GOT3 (cell line): Measurements from ENCODE around the gene ZNF521.
"Not testable (repeated sequence)": the region's sequence is repeated elsewhere in the genome, so short reads cannot be mapped to it uniquely, and the experiment has no call there.

Experiments
- DNase-seq: peaks from one replicate; lab custom pipeline; 2025; ENCODE audit warnings: mixed read lengths; lab: John Stamatoyannopoulos, UW

Gene ZNF521

DNA sequence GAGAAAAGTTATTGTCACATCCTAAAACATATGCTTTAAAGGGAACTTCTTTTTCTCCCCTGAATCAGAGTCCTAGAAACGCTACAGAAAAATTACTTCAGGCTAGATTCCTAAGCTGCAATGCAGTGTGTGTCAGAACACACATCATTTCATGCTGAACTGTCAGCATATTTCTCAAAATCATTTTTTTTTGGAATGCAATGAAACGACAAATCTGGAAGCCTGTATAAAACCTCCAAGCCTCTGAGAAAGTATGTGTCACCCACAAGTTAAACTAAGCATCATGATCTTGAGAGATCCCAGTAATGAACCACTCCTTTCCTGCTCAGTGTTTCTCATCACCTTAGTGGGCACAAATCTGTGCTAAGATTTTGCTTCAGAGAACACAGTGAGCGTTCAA is 276.2 kb downstream of the ZNF521 start:
- DNase-seq, result no peak

DNA sequence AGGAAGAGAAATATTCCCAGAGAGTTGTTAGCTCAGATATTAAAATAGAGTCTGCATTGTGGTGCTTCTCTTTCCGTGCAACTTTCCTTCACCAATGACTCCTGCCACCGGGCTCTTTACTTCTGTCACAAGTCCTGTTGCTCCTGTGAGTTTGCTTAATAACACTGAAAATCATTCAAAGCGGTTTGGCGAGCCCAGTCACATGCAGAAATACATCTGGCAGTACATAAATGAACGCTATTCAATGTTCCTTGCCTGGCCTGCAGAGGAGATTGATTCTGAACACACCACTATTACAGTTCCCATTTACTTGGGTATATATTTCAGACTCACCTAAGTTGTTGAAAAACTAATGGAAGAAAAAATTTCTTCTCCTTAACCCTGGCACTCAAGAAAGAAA is 276.6 kb downstream of the ZNF521 start:
- DNase-seq, result no peak

DNA sequence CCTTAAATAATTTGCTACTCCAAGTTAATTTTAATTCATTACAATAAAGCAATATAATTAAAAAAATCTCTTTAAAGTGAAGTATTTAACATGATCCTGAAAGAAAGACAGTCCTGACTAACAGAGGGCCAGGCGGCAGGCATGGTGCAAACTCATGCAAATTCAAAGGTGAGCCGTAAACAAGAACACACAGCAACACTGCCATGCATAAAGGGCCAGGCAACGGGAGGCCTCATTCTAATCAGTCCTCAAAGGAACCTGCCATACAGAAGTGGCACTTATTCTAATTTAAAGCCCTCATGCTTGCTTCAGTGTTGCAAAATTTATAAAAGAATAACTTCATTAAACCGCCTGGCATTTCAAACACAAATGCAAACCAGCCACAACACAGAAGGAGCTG is 277.0 kb downstream of the ZNF521 start:
- no peak for DNase-seq

DNA sequence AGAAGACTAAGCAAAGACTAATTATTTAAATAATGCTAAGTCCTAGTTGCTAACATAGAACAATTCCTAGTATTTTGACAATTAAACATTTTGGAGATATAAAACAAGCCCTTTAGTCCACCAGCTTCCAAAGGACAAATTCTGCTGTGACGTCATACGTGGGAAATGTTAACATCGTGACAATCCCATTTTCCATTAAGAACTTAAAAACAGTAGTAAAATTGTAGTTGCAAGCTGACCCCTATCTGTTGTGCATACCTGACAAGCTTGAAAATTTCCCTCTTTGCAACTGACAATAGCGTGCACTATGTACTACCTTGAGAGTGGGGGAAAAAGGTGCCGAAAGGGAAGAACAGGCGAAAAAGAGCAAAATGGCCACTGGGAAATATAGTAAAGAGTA is 279.8 kb downstream of the ZNF521 start:
- no peak for DNase-seq

DNA sequence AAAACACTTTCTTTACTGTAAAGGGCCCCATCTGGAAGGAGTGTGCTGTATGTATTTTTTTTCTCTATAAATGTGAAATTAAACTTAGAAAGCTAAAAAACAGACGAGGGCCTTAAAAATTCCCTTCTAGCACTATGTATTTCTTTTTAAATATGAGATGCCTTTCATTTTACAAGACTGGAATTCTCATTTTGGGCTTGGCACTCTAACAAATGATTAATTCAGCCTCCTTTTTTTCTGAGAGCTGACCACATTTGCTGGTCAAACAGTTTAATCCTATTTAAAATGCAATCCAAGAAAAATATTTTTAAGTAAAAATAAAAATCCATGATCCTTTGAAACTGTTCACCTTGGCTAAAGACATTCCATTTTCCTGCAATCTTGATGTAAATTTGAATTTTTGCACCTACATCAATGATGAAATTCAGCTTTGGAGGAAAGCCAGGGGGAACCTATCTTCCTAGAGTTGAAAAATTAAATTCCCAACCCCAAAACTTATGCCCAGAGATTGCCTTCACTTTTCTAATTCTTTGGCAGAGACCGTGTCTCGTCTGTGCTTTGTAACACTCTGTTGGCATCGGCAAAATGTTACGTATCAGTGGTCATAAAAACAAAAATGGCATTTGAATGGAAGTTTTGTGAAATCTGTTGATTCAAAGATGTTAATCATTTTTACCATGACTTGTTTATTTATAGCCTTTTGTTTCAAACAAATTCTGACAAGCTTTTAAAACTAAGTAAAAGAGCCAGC is 284.5 kb downstream of the ZNF521 start:
- DNase-seq, result no peak

DNA sequence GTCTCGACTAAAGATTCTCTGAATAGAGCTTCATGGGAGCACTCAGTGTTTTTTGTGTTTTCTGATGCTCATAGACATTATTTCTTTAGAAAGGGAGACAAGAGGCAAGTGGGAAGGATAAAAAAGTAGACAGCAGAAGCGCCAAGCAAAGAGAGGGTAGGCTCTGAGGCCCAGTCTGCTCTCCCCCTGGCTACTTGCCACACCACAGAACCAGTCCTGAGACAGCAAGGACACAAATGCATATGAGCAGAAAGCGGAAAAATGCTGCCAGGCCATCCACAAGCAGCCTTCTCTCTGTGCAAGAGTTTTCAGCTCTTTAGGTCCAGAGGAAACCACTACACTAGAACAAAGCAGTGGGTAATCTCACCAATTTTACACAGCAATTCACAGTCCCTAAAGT is 285.4 kb downstream of the ZNF521 start:
- no peak for DNase-seq

DNA sequence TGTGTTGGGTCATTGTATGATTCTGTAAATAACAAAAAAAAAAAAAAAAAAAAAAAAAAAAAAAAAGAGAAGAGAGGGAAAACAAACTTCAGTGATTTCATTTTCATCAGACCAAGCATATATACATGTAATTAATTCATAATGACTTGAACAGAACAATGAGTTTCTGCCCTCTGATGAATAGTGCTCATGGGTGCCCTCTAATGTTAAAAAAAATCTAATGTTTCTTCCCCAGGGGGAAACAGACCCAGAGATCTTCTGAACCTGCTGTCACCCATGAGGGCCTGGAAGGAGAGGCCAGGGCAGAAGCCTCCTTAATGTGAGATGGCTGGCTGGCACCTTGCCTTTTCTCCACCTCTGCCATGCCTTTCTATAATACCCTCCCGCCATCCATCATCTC is 289.2 kb downstream of the ZNF521 start:
- DNase-seq, result no peak

DNA sequence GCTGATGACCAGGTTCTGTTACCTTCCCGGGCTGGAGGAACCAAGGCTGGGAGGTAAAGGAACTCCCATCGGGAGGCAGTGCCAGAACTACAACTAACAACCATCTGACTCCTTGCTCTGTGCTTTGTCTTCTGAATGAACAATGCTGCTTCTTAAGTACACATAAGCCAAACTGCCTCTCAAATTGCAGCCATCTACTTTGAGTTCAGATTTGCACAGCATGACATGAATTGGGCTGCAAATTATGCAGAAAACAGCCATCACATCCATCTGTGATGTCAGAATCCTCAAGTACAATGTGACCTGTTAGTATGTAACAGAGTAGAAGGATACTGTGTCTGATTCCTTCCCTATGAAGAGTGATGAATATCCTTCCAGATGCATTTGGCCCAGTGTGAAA is 290.6 kb downstream of the ZNF521 start:
- no peak for DNase-seq

DNA sequence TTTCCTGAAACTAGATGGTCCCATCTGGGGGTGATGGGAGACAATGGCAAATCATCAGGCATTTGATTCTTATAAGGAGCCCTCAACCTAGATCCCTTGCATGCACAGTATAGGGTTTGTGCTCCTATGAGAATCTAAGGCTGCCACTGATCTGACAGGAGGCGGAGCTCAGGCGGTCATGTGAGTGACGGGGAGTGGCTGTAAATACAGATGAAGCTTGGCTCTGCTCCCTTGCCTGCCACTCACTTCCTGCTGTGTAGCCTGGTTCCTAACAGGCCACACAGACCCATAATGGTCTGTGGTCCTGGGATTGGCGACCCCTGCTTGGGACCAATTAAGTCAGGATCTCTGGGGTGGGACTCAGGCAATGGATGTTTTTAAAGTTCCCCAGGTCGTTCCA is 293.4 kb downstream of the ZNF521 start:
- no peak for DNase-seq

DNA sequence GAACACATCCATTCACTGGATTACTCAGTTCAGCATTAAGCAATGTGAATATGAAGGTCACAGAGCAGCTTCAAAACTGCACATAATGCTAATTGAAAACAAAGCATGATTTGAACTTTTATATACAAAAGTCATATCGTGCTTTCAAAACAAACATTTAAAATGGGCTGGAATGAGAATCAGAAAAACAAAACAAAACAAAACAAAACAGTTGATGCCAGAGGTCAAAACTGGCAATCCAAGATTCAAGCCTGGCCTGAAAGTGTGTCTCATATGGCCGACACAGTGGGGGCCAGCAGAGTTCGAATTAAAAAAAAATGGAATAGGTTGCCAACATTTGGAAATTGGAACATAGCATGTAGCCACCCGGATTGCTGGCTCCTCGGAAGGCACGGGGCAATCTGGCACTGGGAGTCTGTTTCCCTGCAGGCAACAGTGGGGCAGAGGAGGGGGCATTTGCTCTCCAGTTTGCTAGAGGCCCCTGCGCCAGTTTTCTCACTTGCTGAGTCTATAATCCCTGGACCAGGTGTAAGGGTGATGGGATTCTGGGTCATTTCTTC is 294.4 kb downstream of the ZNF521 start:
- no peak for DNase-seq

DNA sequence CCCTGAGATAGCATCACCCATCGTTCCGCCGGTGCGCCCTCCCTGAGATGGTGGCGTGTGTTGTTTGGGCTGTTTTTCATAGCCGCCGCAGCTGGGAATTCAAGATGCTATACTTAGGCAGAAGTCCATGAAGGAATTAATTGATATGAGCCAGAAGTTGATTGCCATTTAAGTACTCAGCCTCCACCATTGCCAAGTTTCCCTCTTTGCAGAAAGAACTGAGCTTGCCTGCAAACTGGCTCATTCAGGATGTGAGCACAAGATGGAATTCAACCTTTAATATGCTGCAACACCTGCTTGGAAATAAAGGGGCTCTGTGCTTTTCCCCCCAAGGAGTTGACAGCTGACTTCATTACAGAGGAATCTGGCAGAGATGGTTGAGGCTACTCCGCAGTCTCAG is 295.5 kb downstream of the ZNF521 start:
- no peak for DNase-seq

DNA sequence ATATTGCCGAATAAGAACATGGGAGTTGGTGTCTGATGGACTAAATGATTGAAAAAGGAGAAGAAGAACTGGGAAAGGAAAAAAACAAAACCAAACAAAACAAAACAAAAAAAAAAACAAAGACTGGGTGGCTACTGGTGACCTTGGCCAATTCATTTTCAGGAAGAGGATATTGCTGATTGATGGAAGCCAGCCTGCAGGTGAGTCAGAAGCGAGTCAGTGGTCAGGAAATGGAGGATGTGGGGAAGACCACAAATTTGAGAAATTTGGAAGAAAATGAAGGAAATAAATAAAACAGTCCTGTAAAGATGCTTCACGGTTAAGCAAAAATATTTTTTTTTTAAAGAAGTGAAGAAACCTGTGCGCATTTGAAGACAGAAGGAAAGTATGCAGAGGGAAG is 296.9 kb downstream of the ZNF521 start:
- no peak for DNase-seq

DNA sequence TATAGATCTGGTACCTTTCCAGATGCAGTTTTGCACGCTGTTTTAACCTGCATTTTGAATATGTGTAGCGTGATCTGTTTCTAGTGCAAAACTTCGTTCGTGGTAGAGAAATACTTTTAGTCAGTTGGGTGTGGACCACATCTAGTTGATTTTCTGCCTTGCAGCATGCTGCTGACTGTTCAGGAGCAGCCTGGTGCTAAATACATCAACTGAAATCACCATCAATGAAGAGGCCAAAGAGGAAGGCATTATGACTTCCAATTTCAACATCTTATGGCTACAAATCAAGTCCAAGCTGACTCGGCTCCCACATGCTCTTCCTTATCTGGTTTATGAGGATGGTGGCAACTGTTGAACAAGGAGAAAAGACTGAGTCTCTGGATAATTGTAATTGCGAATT is 298.5 kb downstream of the ZNF521 start:
- DNase-seq, result no peak

DNA sequence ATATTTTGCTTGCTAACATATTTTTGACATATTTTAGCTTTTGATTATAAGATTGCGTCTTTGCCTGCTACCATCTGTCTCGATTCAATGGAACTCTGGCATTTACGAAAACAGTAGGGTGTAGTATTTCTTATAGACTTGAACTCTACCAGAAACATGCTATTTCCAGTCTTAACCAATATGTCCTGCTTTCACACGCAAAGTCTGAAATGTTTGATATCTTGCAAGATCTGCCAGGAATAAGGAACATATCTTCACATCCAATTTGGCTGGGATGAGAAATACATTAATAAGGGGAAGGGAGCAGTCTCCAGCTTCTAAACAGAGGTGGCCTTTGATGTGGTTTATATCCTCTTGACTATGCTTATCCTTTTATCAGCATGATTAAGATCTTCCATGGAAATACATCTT is 299.4 kb downstream of the ZNF521 start:
- DNase-seq, result no peak

DNA sequence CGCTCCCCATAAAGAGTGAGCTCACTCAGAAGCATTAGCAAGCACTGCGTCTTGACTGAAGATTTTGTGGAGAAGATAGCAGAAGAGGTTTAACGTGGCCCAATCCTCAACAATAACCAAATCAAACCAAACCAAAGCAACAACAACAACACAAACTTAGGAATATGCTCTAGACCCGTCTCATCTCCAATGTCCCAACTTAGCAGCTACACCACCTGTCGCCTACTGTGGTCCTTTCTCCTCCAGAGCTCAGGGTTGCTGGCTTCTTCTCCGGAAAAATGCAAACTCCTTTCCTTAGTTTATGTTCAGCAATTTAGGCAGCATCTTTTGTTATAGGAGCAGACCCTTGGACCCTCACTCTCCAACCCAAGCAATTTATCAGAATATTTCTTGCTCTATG is 301.4 kb downstream of the ZNF521 start:
- DNase-seq, result no peak

DNA sequence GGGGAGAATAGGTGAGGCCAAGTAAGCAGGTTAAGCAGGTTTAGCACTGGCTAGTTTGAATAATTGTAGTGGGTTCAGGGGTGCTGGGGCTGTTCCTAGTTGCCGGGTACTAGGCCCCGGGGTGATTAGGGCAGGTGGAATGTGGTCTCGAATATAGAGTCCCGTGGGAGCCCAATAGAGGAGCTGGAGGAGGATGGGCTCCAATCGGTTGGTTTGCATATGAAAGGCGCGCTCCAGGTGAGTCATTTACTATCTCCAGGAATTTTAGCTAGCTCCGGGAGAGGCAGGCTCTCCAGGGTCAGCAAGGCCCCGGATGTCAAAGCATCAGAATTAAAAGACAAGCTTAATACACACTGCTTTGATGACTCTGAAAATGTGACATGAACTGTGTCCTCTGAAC is 304.0 kb downstream of the ZNF521 start:
- DNase-seq, result no peak

DNA sequence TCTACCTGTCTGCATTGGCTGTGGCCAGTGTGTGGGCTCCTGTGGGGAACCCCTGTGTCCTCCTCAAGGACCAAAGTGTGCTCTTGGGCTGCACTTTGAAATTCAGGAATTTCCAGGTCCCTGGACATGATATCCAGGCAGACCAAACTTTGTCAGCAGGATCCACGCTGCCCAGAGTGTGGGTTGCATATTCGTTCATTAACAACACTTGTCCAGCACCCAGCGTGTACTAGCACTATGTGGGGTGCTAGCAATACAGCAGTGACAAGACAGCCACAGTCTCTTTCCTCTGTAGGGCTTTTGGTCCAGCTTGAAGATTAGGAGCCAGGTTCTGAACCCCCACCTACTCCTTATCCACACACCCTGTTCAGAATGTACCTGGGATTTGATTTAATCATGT is 304.5 kb downstream of the ZNF521 start:
- no peak for DNase-seq

DNA sequence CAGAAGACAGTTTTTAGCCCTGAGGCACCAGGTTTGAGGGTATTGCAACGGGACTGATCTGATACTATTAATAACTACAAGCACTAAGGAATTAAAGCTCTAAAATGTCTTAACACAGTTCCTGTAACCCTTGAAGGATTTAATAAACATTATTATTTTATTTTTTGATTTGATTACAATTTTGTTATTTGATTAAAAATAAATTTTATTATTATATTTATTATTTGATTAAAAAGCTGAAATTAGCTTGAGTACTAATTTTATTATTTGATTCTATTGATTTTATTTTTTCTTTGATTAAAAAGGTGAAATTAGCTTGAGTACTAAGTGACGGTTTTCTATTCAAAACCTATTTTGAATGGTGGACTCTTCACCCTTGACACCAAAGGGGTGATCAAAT is 307.3 kb downstream of the ZNF521 start:
- no peak for DNase-seq

DNA sequence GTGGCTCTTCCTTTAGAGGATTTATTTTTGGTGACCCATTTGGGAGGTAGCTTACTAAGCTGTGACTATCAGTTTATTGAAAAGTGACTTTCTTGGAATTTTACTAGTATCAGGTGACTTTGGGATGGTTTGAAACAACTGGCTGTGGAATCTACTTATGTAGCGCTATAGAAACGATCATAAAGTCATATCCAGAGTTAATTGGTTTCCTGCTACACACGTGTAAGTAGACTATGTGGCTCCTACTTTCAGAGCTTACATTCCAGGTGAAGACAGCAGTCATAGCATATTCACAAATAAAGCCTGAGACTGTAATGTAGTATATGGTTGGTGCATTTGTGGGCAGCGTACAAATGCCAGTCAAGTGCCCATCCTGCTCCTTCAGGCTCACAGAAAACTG is 308.9 kb downstream of the ZNF521 start:
- DNase-seq, result no peak

DNA sequence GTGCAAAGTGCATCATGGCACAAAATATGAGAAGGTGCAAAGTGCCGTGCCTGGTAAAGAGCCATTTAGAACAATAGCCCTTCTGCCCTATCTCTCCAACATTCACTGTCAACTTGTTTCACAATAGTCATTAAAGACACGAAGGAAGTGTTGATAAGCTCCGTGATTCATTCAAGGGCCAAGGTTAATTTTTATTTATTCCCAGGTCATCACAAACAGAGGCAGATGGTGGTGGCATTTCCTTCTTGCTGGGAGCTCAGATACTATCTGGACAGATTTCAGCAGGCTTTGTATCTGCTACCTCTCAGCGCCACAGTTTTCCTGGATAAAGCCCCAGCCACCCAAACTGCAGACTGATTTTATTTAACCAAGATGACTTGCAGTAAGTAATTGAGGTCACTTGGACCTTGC is 309.3 kb downstream of the ZNF521 start:
- DNase-seq, result no peak

DNA sequence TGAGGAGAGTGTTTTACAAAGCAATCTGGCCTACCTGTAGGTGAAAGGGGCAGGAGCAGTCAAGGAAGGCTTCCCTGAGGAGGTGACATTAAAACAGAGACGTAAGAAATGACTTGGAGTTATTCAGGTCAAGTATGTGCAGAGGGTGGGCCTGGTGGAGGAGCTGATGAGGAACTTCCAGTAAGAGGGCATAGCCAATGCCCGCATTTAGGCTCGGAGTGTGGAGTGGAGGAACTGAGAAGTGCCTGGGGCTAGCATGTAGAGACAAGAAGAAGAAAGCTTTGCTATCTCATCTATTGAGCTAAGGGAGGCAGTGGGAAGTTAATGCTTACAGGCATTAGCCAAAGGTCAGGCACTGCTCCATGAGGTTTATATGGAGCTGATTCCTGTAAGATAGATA is 312.2 kb downstream of the ZNF521 start:
- no peak for DNase-seq

DNA sequence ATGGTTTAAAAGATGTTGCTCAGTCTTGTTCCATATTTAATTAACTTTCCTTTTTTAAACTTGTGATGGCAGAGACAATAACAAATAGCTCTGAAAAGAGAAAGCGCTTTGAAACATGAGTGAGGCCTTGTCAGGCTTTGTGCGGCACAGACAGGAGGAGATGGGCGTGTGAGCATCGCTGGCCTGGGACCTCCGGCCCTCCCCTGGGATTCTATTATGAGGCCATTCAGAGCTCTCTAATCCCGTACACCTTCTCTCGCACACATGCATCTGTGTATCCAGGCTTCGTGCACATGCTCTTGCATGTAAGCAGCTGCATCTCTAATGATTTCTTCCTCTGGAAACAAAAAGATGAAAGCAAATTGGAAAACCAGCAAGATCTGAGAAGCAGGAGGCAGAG is 313.7 kb downstream of the ZNF521 start:
- no peak for DNase-seq

DNA sequence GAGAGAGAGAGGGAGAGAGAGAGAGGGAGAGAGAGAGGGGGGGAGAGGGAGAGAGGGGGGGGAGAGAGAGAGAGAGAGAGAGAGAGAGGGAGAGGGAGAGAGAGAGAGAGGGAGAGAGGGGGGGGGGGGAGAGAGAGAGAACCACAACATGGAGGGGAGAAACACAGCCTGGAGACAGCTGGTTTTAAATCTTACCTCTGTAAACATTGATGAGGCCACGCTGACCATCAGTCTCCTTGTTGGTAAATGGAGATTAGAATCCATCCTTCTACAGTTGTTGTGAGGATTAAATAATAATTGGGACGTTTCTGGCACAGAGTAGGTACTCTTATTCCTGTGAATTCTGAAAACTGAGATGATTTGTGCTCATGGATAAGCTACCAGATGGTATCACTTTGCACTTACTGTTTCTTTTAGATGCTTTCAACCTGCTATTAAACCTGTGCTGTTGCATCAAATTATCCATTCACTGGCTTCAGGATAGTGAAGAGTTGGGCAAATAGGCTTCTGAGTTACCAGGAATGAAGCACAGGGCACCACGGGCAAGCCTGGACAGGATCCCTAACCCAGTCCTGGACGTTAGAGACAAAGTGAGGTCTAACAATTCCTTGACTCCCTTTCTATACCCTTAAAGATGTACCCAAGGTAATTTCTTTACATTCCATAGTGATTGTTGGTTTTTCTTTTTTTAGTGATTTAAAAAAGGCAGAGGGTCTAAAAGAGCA is 318.1 kb downstream of the ZNF521 start:
- no peak for DNase-seq

DNA sequence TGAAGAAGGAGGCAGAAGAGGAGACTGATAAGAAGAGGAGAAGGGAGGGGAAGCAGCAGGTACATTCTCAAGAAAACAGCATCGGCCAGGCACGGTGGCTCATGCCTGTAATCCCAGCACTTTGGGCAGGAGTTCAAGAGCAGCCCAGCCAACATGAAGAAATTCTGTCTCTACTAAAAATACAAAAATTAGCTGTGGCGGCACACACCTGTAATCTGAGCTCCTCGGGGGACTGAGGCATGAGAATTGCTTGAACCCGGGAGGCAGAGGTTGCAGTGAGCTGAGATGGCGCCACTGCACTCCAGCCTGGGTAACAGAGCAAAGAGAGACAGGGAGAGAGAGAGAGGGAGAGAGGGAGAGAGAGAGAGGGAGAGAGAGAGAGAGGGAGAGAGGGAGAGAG is 318.8 kb downstream of the ZNF521 start:
- not testable (repeated sequence) for DNase-seq
